Measurements from ENCODE around the gene MED13L. TPM values are rescaled to one million over a fixed set of nuclear protein-coding genes. Genes with fewer than 3 reads are reported as not detected.

Gene MED13L
- total RNA-seq, 2 experiments from 2014 or later: 39.5 to 41.8 TPM

GRCh38 chr12:116299665-116300328 is 22.3 kb upstream of the MED13L start:
- Mint-ChIP-seq H3K4me3 (no peak overlapping the region), H3K4me1 (ENCODE audit: low read depth) (no peaks in the 10 kb centered on the region), H3K27ac (no peak overlapping the region), H3K9me3 (no peaks in the 10 kb centered on the region), H3K27me3 (peaks cover 3% of the 10 kb centered on the region), H3K36me3 (ENCODE audit: low read depth) (no peaks in the 10 kb centered on the region)
- CTCF ChIA-PET: no interaction called here
- ATAC-seq (no peak), DNase-seq (no peak)
- POLR2A ChIA-PET: no interaction called here
- no peak for TF ChIP-seq CTCF (IDR thresholded peaks at IDR 0.05)
- intact Hi-C loops (cut with micrococcal nuclease): no loop called here

DNA sequence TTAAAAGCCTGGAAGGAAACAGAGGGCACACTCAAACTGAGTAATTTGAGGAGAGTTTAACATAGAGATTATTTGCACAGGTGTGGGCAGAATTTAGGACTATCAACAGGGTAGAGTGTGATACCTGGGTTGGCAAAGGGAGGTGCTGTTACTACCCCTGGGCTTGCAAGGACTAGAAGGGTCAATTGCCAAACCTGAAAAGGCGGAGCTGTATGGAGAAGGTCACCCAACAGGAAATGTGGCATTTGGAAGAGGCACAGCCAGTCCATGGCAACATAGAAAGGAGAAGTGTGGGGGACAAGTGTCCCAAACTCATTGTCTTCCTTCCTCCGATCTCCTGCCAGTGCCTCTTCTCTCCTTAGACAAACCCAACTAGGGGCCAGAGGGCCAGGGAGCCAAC is 21.6 kb upstream of the MED13L start:
- CTCF ChIA-PET: no interaction called here

GRCh38 chr12:116298578-116298977 is 21.1 kb upstream of the MED13L start:
- H3K27ac Mint-ChIP-seq: no peak overlapping the region
- H3K27me3 Mint-ChIP-seq: peaks cover 3% of the 10 kb centered on the region
- H3K9me3 Mint-ChIP-seq: no peaks in the 10 kb centered on the region
- no peak overlapping the region for H3K4me3 Mint-ChIP-seq
- TF ChIP-seq CTCF (IDR thresholded peaks at IDR 0.05): no peak
- ChIA-PET CTCF (no interaction called here), POLR2A (no interaction called here)
- H3K4me1 Mint-ChIP-seq (ENCODE audit: low read depth): no peaks in the 10 kb centered on the region
- intact Hi-C loops (cut with micrococcal nuclease): no loop called here
- no peaks in the 10 kb centered on the region for H3K36me3 Mint-ChIP-seq (ENCODE audit: low read depth)
- ATAC-seq: no peak
- DNase-seq: no peak

More for the DNA sequence above, 21.6 kb upstream of the MED13L start:
- Mint-ChIP-seq H3K9me3 (no peaks in the 10 kb centered on the region), H3K27ac (no peak overlapping the region), H3K36me3 (ENCODE audit: low read depth) (no peaks in the 10 kb centered on the region), H3K4me3 (no peak overlapping the region), H3K4me1 (ENCODE audit: low read depth) (no peaks in the 10 kb centered on the region), H3K27me3 (peaks cover 3% of the 10 kb centered on the region)
- no peak for TF ChIP-seq CTCF (IDR thresholded peaks at IDR 0.05)
- DNase-seq (no peak), ATAC-seq (no peak)
- POLR2A ChIA-PET: no interaction called here
- intact Hi-C loops (cut with micrococcal nuclease): no loop called here

DNA sequence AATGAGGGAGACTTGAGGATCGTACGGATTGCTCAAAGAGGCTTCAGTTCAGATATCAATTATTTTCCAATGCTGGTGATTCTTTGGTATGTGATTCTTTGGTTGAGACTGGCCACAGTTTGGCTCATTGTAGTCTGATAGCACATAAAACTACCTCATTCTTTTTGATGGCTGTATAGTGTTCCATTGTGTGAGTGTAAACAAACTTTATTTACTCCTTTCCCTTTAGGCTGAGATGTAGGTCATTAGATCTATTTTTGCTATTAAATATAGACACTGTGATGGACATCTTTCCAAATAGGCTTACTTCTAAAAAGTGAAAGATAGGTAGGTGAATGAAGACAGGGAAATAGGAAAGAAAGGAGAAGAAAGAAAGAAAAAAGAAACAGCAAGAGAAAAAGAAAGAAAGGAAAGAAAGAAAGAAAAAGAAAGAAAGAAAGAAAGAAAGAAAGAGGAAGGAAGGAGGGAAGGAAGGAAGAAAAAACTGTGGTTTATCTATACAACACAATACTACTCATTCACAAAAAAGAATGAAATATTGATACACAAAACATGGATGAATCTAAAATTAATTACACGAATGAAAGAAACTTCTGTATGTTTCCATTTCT is 19.8 kb upstream of the MED13L start:
- Mint-ChIP-seq H3K36me3 (ENCODE audit: low read depth) (no peaks in the 10 kb centered on the region), H3K9me3 (no peaks in the 10 kb centered on the region), H3K4me1 (ENCODE audit: low read depth) (no peaks in the 10 kb centered on the region), H3K4me3 (no peak overlapping the region), H3K27me3 (peaks cover 3% of the 10 kb centered on the region), H3K27ac (no peak overlapping the region)
- intact Hi-C loops (cut with micrococcal nuclease): no loop called here
- no peak for DNase-seq
- TF ChIP-seq CTCF (IDR thresholded peaks at IDR 0.05): no peak
- ChIA-PET POLR2A (no interaction called here), CTCF (interaction anchor here (0.6 kb wide), 1 partner anchor 389 kb away, joined by 5 read pairs; no protein-coding TSS in a partner anchor)
- ATAC-seq: no peak

All from activated CD8-positive, alpha-beta T cell treated with anti-CD3 and anti-CD28 coated beads for 36 hours (primary cell).